ENCODE data around the gene CDH11. TPM values are rescaled to one million over a fixed set of nuclear protein-coding genes. Genes with fewer than 3 reads are reported as not detected.

Gene CDH11
- total RNA-seq, 2 experiments from 2014 or later, result not detected

- Histone ChIP-seq H3K4me3 (ENCODE audit: low read length) (no peak overlapping the region), H3K27me3 (ENCODE audit: control insufficient read depth in 1 of 2, insufficient read depth in 2 of 2, low read length in 2 of 2) (no peaks in the 10 kb centered on the region), H3K27ac (ENCODE audit: low read depth in 1 of 2, low read length in 2 of 2) (no peak overlapping the region), H3K36me3 (ENCODE audit: insufficient read depth, low read length) (no peaks in the 10 kb centered on the region), H3K4me1 (ENCODE audit: insufficient read depth, low read length) (no peaks in the 10 kb centered on the region), H3K9me3 (ENCODE audit: control insufficient read depth in 1 of 2, insufficient read depth in 1 of 2, low read length in 2 of 2) (peaks cover 0 to 17% of the 10 kb centered on the region in 2 experiments)
- ATAC-seq (ENCODE audit: poor library complexity) (no peak), DNase-seq (no peak)
- Mint-ChIP-seq H3K9me3 (peaks cover 11% of the 10 kb centered on the region), H3K36me3 (ENCODE audit: low read depth) (no peaks in the 10 kb centered on the region), H3K27ac (no peak overlapping the region), H3K4me1 (ENCODE audit: low read depth) (no peaks in the 10 kb centered on the region), H3K4me3 (no peak overlapping the region), H3K27me3 (no peaks in the 10 kb centered on the region)
- no peak for TF ChIP-seq CTCF (IDR thresholded peaks at IDR 0.05)
- ChIA-PET POLR2A (no interaction called here), CTCF (no interaction called here)
- intact Hi-C loops (cut with DNase I, micrococcal nuclease), result no loop called here
These were observed 77.8 kb downstream of the CDH11 start for GRCh38 chr16:65044026-65044425.

DNA sequence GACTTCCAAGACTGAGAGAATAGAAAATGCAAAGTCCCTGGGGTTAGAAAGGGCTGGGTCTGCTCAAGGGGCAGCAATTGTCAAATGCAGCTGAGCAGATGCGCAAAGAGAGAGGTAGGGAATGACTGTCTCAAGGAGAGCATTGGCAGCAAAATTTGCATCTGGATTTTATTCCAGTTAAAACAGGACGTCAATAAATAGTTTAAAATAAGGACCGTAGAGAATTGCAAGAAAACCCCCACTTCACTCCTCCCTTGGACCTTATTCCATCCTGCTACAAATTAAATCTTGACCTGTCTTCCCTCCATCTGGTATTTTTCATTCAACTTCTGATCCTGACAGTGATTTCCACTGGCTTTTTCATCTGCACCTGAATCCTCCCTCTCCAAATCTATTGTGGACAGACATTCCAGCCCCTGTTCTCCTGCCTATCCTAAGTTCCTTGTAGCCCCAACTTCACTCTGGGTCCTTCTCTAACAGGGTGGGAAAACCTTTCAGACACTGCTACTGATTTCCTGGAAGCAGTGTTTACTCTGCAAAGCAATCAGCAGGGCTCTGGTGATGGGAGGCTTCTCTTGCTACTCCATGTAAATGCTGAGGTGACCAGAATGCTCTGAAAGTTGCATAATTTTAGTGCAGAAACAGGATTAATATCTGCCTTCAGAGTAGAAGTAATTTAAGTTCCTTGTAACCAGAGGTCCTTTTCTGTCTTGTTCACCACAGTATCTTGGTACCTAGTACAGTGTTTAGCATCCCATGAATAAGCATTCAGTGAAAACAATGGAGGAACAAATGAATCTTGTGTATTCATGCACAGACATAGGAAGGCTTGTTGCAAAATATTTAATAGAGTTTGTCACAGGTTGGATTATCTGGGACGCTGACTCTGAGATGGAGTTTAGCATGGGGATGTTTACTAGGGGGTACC is 79.2 kb downstream of the CDH11 start:
- intact Hi-C loops (cut with DNase I, micrococcal nuclease), result no loop called here
- Histone ChIP-seq H3K27me3 (ENCODE audit: control insufficient read depth in 1 of 2, insufficient read depth in 2 of 2, low read length in 2 of 2) (no peaks in the 10 kb centered on the region), H3K4me1 (ENCODE audit: insufficient read depth, low read length) (no peaks in the 10 kb centered on the region), H3K27ac (ENCODE audit: low read depth in 1 of 2, low read length in 2 of 2) (no peak overlapping the region), H3K36me3 (ENCODE audit: insufficient read depth, low read length) (no peaks in the 10 kb centered on the region), H3K9me3 (ENCODE audit: control insufficient read depth in 1 of 2, insufficient read depth in 1 of 2, low read length in 2 of 2) (peaks cover 5 to 17% of the 10 kb centered on the region in 2 experiments), H3K4me3 (ENCODE audit: low read length) (no peak overlapping the region)
- Mint-ChIP-seq H3K36me3 (ENCODE audit: low read depth) (no peaks in the 10 kb centered on the region), H3K9me3 (peaks cover 9% of the 10 kb centered on the region), H3K4me1 (ENCODE audit: low read depth) (no peaks in the 10 kb centered on the region), H3K27me3 (no peaks in the 10 kb centered on the region), H3K27ac (no peak overlapping the region), H3K4me3 (no peak overlapping the region)
- no peak for TF ChIP-seq CTCF (IDR thresholded peaks at IDR 0.05)
- CTCF ChIA-PET, result no interaction called here
- ATAC-seq (ENCODE audit: poor library complexity), result no peak
- POLR2A ChIA-PET, result no interaction called here
- DNase-seq, result no peak

- Histone ChIP-seq H3K4me1 (ENCODE audit: insufficient read depth, low read length) (no peaks in the 10 kb centered on the region), H3K27me3 (ENCODE audit: control insufficient read depth in 1 of 2, insufficient read depth in 2 of 2, low read length in 2 of 2) (no peaks in the 10 kb centered on the region), H3K27ac (ENCODE audit: low read depth in 1 of 2, low read length in 2 of 2) (no peak overlapping the region), H3K36me3 (ENCODE audit: insufficient read depth, low read length) (no peaks in the 10 kb centered on the region), H3K4me3 (ENCODE audit: low read length) (no peak overlapping the region), H3K9me3 (ENCODE audit: control insufficient read depth in 1 of 2, insufficient read depth in 1 of 2, low read length in 2 of 2) (peaks cover 5 to 13% of the 10 kb centered on the region in 2 experiments)
- Mint-ChIP-seq H3K4me1 (ENCODE audit: low read depth) (no peaks in the 10 kb centered on the region), H3K36me3 (ENCODE audit: low read depth) (no peaks in the 10 kb centered on the region), H3K9me3 (peaks cover 11% of the 10 kb centered on the region), H3K4me3 (no peak overlapping the region), H3K27ac (no peak overlapping the region), H3K27me3 (no peaks in the 10 kb centered on the region)
- CTCF ChIA-PET, result no interaction called here
- TF ChIP-seq CTCF (IDR thresholded peaks at IDR 0.05), result no peak
- DNase-seq (no peak), ATAC-seq (ENCODE audit: poor library complexity) (no peak)
- POLR2A ChIA-PET, result no interaction called here
- intact Hi-C loops (cut with DNase I, micrococcal nuclease), result no loop called here
These were observed 80.2 kb downstream of the CDH11 start for GRCh38 chr16:65041667-65042066.

Data from CD4-positive, alpha-beta T cell (primary cell).